GM19238 (cell line): ENCODE results near the gene AGAP1.
"Not testable (repeated sequence)": the region's sequence is repeated elsewhere in the genome, so short reads cannot be mapped to it uniquely, and the experiment has no call there.

Experiments
- DNase-seq: peaks from one replicate; pipeline ENCODE4 v3.0.0; 2011; ENCODE audit warnings: low spot score; ENCODE audit not compliant: insufficient read length

The AGAP1 gene

DNA sequence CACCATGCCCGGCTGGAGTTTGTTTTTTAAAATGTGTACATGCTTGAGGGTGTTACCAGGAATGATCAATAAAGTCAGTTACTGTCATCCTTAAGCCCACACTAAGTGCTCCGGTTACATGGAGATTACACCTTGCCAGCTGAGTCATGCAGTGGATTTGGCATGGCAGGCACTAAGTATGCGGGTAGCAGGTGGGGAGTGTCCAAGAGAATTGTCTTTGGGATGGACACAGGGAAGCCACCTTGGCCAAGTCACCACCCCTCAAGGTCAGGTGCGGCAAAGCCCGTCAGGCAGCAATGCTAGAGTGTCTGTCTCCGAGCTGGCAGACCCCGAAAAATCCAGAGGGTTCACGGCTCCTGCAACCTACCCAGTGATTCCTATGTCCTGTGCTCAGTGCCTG is 619.6 kb downstream of the AGAP1 start:
- DNase-seq, result no peak

DNA sequence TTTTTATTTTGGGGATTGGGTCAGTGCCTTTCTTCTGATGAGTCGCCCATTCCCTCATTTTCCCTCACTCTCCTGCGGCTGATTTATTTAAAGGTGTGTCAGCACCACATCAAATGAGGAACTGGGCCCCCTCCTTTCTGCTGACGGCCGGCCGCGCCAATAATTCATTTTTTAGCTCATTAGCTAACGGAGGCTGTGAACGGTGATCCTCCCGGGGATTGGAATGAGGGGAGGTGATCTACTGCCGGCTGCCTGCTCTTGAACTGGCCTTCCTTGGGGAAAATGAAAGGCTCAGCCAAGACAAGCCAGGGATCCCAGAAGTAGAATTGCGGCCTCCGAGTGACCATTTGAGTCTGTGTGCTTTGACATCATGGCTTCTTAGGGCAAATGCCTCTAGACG is 620.1 kb downstream of the AGAP1 start:
- DNase-seq, result no peak

DNA sequence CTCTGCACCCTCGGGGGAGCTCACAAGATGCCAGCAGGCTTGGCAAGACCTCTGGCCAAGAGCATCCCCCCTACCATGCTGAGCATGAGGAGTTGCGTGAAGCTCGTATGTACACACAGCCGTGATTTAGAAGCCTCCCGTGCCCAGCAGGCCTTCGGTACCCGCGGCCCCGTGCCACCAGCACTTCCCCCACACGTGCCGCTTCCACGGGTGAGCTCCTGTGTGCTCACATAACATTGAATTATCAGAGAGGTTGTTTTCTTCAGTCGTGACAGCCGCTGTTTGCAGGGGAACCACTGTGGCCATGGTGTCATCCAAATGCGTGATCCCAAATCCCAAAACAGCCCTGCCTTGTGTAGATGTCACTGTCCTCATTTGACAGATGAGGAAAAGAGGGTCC is 621.1 kb downstream of the AGAP1 start:
- DNase-seq, result no peak

DNA sequence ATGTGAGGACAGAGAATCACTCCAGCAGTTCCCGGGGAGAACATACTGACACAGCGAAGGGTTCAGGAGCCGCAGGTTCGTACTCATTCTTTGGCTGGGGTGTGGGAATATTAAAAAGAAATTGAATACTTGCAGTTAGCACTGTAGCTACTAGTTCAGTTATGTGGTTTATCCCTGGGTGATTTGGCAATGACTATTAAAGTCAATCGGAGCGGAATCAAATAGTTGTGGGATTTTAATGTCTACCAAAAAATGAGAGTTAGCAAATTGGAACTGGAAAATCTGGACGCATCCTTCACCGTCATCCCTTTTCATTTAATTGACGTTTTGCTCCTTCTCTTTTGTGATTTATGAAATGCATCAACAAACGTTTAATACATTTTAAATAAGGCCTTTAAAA is 623.6 kb downstream of the AGAP1 start:
- no peak for DNase-seq

DNA sequence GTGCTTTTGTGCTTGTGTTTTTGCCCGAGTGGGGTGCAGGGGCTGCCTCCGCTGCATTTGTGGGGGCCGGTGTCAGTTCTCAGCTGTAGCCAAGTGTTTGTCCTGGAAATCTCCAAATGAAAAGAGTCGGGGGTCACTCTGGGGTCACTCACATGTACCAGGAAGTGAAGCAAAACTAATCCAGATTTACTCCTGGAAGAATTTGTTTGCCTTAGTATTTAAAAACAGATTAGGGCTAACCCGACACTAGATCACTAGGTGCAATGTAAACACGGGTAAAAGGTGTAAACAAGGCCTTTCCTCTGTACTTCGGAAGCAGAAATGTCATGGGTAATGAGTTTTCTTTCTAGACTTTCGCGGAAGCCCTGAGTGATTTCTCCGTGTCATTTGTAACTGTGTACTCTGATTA is 624.0 kb downstream of the AGAP1 start:
- DNase-seq, result no peak

DNA sequence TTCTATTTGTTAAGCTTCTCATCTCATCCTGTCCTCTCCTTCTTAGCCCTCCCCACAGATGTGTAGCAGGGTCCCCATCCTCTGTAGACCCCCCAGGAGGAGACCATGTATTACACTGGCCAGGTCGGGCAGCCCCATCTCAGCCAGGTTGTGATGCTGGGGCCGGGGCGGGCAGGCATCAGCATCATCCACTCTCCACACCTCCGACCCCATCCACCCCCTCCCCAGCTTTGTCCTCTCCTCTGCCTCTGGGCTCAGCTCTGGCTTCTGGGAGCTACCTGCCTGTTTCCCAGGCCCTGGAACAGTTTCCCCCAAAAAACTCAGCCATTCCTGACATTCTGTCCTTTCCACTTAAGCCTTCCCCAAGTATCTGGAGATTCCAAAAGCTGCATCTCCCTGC is 625.2 kb downstream of the AGAP1 start:
- no peak for DNase-seq

DNA sequence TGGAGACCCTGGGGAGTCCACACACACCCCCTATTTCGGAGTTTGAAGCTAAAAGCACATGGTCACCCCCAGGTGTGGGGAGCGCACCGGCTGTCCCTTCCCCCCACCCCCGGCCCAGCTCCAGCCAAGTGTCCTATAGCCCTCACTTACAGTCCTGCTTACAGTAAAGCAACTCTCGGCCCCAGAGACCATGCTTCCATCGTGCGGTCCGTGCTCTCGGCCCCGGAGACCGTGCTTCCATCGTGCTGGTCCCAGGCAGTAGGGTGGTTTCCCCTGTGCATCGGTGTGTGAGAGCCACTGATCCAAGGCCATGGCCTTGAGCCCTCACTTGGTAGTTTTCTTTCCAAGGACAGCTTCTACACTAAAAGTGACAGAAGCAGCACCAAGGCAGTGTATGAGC is 625.6 kb downstream of the AGAP1 start:
- DNase-seq, result no peak

DNA sequence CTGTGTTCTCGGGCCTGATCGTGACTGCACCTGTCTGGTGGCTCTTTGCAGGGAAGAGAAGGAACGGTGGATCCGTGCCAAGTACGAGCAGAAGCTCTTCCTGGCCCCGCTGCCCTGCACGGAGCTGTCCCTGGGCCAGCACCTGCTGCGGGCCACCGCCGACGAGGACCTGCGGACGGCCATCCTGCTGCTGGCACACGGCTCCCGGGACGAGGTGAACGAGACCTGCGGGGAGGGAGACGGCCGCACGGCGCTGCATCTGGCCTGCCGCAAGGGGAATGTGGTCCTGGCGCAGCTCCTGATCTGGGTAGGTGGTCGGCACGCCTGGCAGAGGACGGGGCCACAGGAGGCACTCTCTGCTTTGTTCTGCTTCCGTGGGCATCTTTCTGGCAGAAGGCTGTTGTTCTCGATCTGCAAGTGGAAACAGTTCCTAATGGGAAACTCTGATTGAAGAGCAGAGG is 626.3 kb downstream of the AGAP1 start:
- no peak for DNase-seq

DNA sequence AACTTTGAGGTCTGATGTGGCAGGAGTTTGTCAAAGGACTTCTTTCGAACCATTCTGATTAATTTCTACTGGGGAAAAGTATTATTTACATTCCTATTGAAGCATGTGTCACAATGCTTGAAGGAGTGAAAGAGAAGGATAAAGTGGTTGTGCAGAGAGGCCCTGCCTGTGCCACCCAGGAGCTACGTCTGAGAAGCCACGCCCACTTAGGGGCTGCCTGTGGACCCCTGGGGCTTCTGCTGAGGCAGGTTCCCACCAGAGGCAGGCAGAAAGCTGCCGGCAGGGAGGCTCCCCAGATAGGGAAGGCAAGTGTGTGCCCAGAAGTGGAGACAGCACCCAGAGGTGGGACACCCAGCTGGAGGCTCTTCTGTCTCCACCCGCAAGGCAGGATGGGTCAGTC is 627.0 kb downstream of the AGAP1 start:
- DNase-seq, result no peak

DNA sequence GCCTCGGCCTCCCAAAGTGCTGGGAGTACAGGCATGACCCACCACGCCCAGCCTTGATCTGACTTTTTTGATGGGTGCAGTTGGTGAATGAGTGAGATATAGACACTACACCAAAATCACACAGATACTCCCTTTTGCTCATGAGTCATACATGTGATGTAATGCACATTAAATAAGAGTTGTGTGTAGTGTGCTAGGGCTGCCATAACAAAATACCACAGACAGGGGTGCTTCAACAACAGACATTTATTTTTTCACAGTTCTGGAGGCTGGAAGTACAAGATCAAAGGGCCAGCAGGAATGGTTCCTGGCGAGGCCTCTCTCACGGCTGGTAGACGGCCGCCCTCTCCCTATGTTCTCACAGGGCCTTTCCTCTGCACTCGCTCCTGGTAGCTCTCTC is 627.7 kb downstream of the AGAP1 start:
- DNase-seq, result no peak

DNA sequence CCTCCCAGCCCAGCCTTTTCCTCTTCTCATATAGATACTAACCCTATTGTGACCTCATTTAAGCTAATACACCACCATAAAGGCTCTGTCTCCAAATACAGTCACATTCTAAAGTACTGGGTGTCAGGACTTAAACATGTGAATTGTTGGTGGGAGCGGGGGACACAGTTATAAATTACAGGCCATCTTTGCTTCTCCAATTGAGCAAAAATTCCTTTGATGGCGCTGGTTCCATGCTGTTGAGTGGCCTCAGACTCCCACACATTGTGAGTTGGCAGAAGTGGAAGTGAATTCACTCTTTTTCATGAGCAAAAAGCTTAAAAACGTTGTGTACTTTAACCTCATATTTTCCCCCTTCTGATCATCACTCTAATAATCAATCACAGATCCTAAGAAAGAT is 628.4 kb downstream of the AGAP1 start:
- no peak for DNase-seq

DNA sequence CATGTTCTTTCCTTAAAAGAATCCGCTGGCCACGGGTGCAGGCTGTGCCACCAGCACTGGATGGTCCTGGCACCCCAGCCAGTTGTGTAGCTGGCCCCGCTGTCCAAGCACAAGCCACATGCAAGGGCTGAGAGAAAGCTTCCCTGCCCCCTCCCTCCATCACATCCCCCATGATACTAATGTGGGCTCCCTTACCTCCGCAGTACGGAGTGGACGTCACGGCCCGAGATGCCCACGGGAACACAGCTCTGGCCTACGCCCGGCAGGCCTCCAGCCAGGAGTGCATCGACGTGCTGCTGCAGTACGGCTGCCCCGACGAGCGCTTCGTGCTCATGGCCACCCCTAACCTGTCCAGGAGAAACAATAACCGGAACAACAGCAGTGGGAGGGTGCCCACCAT is 629.9 kb downstream of the AGAP1 start:
- DNase-seq, result no peak

DNA sequence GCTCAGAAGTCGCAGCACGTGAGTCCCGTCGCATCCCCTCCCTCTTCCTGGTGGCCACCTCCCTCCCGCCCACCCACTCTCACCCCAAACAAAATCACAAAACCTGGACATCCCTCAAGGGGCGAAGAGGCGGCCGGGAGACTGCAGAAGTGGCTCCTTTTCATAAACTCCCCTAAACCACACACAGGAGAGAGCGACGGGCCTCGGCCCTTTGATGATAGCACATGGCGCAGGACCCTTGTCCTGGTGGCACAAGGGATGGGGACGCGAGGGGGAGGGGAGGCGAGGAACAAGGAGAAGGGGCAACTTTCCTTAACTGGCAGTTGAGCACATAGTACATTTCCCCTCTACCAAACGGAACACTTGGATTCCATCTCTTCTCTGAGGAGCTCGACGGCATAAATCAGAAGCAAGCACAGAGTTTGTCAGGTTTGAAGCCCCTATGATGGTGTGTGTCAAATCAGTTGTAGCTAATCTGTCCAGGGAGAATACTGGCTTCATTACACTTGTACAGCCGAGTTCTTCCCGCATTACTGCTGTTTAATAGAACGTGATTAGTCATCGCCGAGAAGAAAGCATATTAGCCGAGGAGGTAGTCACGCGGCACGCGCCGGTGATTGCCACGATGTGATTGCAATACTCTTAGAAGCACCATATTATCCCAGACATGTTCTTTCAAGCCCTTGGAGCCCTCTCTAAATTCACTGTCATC is 630.5 kb downstream of the AGAP1 start:
- DNase-seq, result no peak

DNA sequence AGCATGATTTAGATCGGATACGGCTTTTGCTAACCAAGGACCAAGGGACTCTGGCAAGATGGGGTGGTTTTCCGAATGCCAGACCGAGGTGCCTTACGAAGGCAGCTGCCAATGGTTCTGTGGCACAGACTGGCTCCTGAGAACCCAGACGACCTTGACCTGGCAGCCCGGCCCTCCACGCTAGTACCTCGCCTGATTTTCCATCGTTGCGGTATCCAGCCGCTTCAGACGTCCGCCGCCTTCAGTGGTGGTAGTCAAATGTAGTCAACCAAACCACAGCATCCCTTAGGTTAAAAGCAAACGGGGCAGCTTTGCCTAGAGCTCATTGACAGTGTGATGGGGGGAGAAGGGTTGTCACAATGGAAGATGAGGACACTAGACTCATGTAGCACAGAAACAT is 631.7 kb downstream of the AGAP1 start:
- no peak for DNase-seq

DNA sequence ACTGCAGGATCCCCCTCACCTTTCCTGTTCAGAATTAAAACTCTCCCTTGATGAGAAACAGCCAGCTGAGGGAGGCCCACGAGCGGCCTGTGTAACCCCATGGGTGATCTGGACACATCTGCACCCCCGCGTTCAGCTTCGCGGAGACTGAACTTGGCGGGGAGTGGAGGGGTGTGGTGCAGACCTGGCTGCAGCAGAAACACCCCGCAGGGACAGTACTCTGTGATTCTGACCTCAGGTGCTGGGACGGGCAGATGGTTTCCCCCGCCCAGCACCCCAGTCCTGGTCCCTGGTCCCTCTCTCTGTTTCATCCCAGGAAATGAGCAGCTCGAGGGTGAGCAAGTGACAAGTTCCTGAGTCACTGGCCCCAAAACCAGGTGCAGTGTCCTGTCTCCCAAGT is 633.2 kb downstream of the AGAP1 start:
- DNase-seq, result no peak

DNA sequence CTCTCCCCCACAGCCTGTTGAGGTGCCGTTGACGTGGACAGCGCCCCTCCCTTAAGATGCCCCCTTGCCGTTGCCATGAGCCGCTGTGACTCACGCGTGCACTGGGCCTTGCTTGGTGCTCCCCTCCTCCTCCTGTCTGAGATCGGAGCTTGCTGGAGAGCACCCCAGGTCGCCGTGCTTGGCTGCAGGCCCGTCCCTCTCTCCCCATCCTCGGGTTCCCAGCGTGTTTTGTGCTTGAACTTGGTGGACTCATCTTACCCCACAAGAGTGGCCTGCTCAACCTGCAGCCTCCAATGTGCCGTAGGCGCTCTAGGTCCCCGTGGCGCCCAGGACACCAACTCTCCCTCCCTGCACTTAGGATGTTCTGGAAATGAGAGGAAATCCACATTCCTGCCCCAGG is 634.5 kb downstream of the AGAP1 start:
- DNase-seq, result no peak

DNA sequence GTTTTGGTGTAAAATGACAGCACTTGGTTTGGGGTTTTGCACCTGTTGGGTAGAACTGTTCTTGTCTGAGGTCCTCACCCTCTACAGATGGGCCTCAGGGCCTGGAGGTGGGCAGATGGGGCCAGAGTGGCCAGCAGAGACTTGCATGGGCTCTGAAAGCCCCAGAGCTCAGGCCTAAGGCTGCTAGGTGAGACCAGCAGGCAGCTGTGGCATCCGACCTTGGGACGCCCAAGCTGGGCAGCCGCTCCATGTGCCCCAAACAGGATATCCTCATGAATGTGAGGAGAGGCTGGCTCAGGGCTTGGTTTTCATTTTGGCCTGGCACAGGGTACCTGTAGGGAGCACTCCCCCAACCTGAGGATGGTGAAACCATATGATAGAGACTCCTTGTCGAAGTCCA is 636.1 kb downstream of the AGAP1 start:
- no peak for DNase-seq

DNA sequence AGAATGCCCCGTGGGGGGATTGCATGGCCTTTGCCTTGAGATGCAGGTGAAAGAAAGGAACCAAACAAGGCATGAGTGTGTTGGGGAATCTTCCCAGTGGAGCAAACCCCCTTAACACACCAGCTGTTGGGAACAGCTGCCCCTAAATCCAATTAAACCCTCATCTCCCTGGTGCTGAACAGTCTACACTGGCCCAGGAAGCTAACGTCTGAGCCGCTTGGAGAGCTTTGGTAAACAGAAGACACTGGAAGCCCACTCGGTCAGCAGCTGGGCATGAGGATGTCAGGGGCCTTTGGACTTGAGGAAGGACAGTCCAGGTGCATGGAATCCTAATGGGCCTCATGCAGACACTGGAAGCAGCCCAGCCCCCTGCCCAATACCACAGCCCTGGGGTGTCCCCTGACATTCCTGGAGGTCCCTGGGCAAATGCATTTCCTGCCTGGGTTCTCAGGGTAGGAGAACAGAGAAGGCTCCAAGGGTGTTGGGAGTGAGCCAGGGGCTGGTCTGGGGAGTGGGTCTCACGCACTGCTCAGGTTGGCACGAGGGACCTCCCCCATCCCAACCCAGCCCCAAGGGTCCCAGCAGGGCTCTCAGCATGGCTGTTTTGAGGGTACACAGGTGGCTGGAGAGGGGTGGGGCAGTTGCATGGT is 636.6 kb downstream of the AGAP1 start:
- no peak for DNase-seq

DNA sequence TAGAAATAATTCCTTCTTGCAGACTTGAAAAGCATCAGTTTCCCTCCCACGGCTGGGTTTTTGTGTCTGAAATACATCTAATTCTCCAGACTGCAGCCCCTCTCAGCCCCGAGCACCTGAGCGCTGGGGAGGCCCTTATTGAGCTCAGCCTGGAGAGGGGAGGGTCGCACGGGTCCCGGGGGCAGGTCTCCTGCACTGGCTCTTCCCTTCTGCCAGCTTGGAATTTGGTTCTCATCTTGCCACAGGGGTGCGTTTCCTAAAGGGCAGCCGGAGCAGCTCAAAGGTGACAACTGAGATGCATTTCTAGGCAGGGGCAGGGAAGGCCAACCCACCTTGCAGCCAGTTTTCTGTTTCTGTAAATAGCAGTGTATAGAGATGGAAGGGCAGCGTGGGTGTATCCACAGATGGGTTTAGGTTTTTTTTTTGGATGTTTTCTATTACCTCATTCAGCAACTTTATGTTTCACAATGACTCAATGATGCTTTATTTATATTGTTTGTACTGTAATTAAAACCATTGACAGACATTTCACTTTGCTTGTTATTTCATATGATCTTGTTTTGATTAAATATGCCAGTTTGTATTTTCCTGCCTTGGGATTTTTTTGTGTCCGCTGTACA is 637.3 kb downstream of the AGAP1 start:
- DNase-seq, result no peak

DNA sequence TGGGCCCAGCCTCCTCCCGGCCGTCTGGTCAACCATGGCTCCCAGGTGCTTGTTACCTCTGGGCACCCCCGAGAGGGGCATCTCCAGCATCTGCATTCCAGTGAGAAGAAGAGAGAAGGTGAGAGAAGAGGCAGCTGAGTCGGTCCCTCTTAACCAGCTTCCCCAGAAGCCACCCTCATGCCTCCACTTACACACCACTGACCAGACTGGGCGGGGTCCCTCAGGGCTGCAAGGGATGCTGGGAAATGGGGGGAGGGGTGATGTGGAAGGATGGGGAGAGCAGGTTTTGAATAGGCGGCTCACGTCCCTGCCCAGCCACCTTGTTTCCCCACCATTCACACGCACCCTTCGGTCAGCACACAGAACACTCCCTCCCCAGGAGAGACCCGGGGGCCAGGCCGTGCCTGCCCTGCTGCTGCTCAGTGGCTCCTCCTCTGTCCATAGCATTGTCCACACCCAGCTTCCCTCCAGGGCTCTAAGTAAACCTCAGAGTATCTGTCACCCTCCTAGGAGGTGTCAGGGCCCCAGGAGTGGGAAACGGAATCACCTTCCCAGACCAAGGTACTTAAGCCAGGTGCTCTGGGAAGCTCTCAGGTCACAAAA is 639.7 kb downstream of the AGAP1 start:
- no peak for DNase-seq

DNA sequence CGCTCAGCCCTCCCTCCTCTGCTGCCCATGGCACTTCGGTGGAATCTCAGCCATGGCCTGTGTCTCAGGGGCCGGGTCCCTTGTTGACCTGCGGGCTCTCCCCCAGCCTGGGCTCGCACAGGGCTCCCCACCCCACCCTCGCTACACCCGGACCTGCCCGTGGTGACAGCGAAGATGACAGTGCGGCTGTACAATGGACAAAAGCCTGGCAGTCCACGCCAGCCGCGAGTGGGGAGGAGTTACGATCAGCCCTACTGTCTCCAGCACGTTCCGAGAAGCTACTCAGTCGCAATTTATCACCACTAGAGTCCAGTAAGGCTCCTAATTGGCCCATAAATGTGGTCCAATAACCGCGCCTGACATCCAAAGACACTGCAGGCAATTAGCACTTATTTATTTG is 642.7 kb downstream of the AGAP1 start:
- no peak for DNase-seq

DNA sequence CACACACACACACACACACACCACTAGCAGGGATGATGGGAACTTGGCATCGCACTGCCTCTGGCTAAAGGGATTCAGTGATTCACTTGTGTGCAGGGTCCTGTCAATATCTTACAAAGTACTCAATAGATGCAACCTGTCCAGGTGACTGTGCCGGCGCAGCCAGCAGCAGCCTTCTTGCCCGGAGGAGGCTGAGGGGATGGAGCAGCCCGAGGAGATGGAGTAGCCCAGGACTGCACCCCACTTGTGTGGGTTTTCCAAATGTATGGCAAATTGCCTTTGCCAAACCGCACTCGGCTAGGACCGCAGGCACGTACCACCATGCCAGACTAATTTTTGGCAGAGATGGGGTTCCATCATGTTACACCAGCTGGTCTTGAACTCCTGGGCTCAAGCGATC is 643.2 kb downstream of the AGAP1 start:
- no peak for DNase-seq

DNA sequence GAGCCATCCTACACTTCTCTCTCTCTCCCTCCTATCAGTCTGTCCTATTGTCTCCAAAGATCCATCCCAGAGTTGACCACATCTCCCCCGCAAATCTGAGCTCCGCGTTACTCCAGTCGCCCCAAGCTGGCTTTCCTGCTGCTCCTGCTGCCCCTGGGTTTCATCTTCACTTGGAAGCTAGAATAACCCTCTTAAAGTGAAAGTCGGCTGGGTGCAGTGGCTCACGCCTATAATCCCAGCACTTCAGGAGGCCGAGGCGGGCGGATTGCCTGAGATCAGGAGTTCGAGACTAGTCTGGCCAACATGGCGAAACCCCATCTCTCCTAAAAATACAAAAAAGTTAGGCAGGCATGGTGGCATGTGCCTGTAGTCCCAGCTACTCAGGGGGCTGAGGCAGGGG is 647.8 kb downstream of the AGAP1 start:
- DNase-seq, result not testable (repeated sequence)
